Neural cell (in vitro differentiated cells): ENCODE measurements around the gene ANKMY1. TPM values are rescaled to one million over a fixed set of nuclear protein-coding genes. Genes with fewer than 3 reads are reported as not detected.

Experiments used
- H2AFZ ChIP-seq: fragments of 200-600, 300-800 bp; sonication (generic), shearing (Covaris generic); 2 replicates; pipeline ENCODE4 v1.6.0; 2014; ENCODE audit warnings: low read depth, mild to moderate bottlenecking, antibody characterized with exemption, low read length, moderate library complexity
- H3F3A ChIP-seq: fragments of 200-600 bp; shearing (Covaris generic); 2 replicates; pipeline ENCODE4 v1.6.1; 2016; ENCODE audit warnings: mild to moderate bottlenecking, moderate library complexity, mixed read lengths, antibody characterized with exemption, low read length; ENCODE audit not compliant: insufficient read depth, poor library complexity, severe bottlenecking
- H3K27ac ChIP-seq: fragments of 200-600, 300-800 bp; sonication (generic), shearing (Covaris generic); 2 replicates; pipeline ENCODE4 v1.5.1; 2014; ENCODE audit warnings: mild to moderate bottlenecking, low read length, moderate library complexity
- H3K27me3 ChIP-seq: fragments of 300-800, 200-600 bp; sonication (generic), shearing (Covaris generic); 2 replicates; pipeline ENCODE4 v1.6.0; 2014; ENCODE audit warnings: mild to moderate bottlenecking, low read depth, low read length, moderate library complexity; ENCODE audit not compliant: insufficient read depth
- H3K36me3 ChIP-seq: fragments of 300-800, 200-600 bp; sonication (generic), shearing (Covaris generic); 2 replicates; pipeline ENCODE4 v1.5.1; 2014; ENCODE audit warnings: mild to moderate bottlenecking, antibody characterized with exemption, low read length, moderate library complexity; ENCODE audit not compliant: insufficient read depth
- H3K4me2 ChIP-seq: fragments of 300-800, 200-600 bp; sonication (generic), shearing (Covaris generic); 2 replicates; pipeline ENCODE4 v1.6.0; 2014; ENCODE audit warnings: mild to moderate bottlenecking, low read length
- H3K4me3 ChIP-seq: fragments of 300-800, 200-600 bp; sonication (generic), shearing (Covaris generic); 2 replicates; pipeline ENCODE4 v1.5.1; 2014; ENCODE audit warnings: mild to moderate bottlenecking, low read length, moderate library complexity
- H3K79me2 ChIP-seq: fragments of 200-600 bp; shearing (Covaris generic); replicated peaks from 2 replicates; pipeline ENCODE4 v1.6.0; 2014; ENCODE audit warnings: mild to moderate bottlenecking, low read length, moderate library complexity; ENCODE audit not compliant: insufficient read depth
- H3K9ac ChIP-seq: fragments of 300-800, 200-600 bp; sonication (generic), shearing (Covaris generic); 2 replicates; pipeline ENCODE4 v1.6.1; 2016; ENCODE audit warnings: mild to moderate bottlenecking, low read length, mixed read lengths
- H3K9me2 ChIP-seq: fragments of 200-600 bp; shearing (Covaris generic); 2 replicates; pipeline ENCODE4 v1.6.1; 2016; ENCODE audit warnings: mild to moderate bottlenecking, low read length, mixed read lengths; ENCODE audit not compliant: insufficient read depth
- H3K9me3 ChIP-seq: fragments of 200-600, 300-800 bp; sonication (generic), shearing (Covaris generic); 2 replicates; pipeline ENCODE4 v1.6.1; 2016; ENCODE audit warnings: mild to moderate bottlenecking, mixed run types, low read length, moderate library complexity, mixed read lengths
- H4K20me1 ChIP-seq: fragments of 200-600 bp; shearing (Covaris generic); 2 replicates; pipeline ENCODE4 v1.6.1; 2016; ENCODE audit warnings: mild to moderate bottlenecking, mixed run types; ENCODE audit not compliant: insufficient read depth
- EP300 ChIP-seq: fragments of 450-650 bp; conservative IDR thresholded peaks from 2 replicates; pipeline ENCODE4 v1.6.1; 2014; ENCODE audit warnings: antibody characterized with exemption, mild to moderate bottlenecking, moderate library complexity; ENCODE audit not compliant: poor library complexity, severe bottlenecking
- EZH2 ChIP-seq: fragments of 200-600, 300-800 bp; shearing (Covaris generic), sonication (generic); IDR thresholded peaks from 2 replicates; pipeline ENCODE4 v1.6.1; 2014; ENCODE audit warnings: antibody characterized with exemption, low read length, borderline replicate concordance, mild to moderate bottlenecking; ENCODE audit not compliant: insufficient read depth, poor library complexity, severe bottlenecking
- MXI1 ChIP-seq: fragments of 450-650 bp; conservative IDR thresholded peaks from 2 replicates; pipeline ENCODE4 v1.6.1; 2014; ENCODE audit warnings: antibody characterized with exemption, mild to moderate bottlenecking; ENCODE audit not compliant: poor library complexity, severe bottlenecking
- POLR2AphosphoS5 ChIP-seq: IDR thresholded peaks from 2 replicates; pipeline ENCODE4 v1.6.1; 2012
- RAD21 ChIP-seq: fragments of 450-650 bp; conservative IDR thresholded peaks from 2 replicates; pipeline ENCODE4 v1.6.1; 2014; ENCODE audit warnings: antibody characterized with exemption, mild to moderate bottlenecking, moderate library complexity
- SMC3 ChIP-seq: fragments of 450-650 bp; conservative IDR thresholded peaks from 2 replicates; pipeline ENCODE4 v1.6.1; 2014; ENCODE audit warnings: antibody characterized with exemption, mild to moderate bottlenecking, moderate library complexity; ENCODE audit not compliant: poor library complexity
- TAF1 ChIP-seq: IDR thresholded peaks from 2 replicates; pipeline ENCODE4 v1.6.1; 2012; ENCODE audit warnings: low read depth
- polyA plus RNA-seq: library from polyadenylated mRNA; depleted of rRNA; stranded (reverse); fragments of >200 nt; gene quantifications from 2 replicates; pipeline ENCODE4 v1.2.3, GENCODE V29; 2014
- TF ChIP-seq, protein P1 (sequence below): fragments of 450-650 bp; IDR thresholded peaks from 2 replicates; pipeline ENCODE4 v1.5.1; 2014; ENCODE audit warnings: antibody characterized with exemption, mild to moderate bottlenecking, moderate library complexity; ENCODE audit not compliant: poor library complexity, severe bottlenecking
- TF ChIP-seq, protein P2 (sequence below): IDR thresholded peaks from 2 replicates; pipeline ENCODE4 v1.6.1; 2012; ENCODE audit warnings: borderline replicate concordance

Gene ANKMY1
- polyA plus RNA-seq, 1 donor from 2014 or later, result 6.6 TPM

DNA sequence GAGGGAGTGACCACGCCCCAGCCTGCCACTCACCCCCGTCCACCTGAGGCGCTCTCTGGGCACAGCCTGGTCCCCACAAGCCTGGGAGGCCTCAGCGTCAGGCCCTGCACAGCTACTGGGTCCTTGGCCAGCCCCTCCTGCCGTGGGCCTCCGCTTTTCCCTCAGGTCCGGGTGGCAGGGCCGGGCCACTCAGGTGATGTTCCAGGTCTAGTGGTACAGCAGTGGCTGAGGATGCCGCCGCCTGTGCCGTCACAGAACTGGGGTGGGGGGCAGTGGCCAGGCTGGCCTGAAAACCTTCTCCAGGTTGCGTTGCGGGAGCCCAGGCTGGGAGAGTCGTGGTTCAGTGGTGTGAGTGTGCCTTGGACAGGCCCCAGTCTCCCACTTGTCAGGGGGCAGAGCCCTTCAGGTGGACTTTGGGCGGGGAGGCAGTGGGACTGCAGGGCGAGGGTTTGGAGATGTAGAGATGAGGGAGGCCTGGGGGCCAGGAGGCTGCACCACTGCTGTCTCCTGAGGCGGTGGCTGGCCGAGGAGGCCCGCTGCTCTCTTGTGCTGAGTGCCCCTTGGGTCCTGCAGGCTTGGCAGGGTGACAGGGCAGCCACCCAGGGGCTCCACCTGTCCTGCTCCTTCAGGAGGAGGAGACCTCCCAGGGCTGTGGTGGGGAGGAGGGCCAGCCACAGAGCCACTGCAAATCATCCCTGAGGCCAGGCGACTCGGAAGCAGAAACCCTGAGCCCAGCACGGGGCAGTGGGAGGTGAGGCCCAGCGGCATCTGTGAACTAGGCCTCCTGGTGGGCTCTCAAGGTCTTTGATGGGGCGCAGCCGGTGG, 114.7 kb downstream of the ANKMY1 start:
- TF ChIP-seq MXI1 (no peak), TAF1 (no peak), RAD21 (no peak), SMC3 (no peak), POLR2AphosphoS5 (no peak), EP300 (no peak), EZH2 (no peak)
- TF ChIP-seq, protein P1, sequence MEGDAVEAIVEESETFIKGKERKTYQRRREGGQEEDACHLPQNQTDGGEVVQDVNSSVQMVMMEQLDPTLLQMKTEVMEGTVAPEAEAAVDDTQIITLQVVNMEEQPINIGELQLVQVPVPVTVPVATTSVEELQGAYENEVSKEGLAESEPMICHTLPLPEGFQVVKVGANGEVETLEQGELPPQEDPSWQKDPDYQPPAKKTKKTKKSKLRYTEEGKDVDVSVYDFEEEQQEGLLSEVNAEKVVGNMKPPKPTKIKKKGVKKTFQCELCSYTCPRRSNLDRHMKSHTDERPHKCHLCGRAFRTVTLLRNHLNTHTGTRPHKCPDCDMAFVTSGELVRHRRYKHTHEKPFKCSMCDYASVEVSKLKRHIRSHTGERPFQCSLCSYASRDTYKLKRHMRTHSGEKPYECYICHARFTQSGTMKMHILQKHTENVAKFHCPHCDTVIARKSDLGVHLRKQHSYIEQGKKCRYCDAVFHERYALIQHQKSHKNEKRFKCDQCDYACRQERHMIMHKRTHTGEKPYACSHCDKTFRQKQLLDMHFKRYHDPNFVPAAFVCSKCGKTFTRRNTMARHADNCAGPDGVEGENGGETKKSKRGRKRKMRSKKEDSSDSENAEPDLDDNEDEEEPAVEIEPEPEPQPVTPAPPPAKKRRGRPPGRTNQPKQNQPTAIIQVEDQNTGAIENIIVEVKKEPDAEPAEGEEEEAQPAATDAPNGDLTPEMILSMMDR, result no peak
- TF ChIP-seq, protein P2, sequence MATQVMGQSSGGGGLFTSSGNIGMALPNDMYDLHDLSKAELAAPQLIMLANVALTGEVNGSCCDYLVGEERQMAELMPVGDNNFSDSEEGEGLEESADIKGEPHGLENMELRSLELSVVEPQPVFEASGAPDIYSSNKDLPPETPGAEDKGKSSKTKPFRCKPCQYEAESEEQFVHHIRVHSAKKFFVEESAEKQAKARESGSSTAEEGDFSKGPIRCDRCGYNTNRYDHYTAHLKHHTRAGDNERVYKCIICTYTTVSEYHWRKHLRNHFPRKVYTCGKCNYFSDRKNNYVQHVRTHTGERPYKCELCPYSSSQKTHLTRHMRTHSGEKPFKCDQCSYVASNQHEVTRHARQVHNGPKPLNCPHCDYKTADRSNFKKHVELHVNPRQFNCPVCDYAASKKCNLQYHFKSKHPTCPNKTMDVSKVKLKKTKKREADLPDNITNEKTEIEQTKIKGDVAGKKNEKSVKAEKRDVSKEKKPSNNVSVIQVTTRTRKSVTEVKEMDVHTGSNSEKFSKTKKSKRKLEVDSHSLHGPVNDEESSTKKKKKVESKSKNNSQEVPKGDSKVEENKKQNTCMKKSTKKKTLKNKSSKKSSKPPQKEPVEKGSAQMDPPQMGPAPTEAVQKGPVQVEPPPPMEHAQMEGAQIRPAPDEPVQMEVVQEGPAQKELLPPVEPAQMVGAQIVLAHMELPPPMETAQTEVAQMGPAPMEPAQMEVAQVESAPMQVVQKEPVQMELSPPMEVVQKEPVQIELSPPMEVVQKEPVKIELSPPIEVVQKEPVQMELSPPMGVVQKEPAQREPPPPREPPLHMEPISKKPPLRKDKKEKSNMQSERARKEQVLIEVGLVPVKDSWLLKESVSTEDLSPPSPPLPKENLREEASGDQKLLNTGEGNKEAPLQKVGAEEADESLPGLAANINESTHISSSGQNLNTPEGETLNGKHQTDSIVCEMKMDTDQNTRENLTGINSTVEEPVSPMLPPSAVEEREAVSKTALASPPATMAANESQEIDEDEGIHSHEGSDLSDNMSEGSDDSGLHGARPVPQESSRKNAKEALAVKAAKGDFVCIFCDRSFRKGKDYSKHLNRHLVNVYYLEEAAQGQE, result no peak
- Histone ChIP-seq H3K9ac (no peak overlapping the region), H3K79me2 (peaks cover 54% of the 10 kb centered on the region), H3K9me3 (no peaks in the 10 kb centered on the region), H3K9me2 (no peaks in the 10 kb centered on the region), H3K27ac (no peak overlapping the region), H3K36me3 (no peaks in the 10 kb centered on the region), H3K27me3 (no peaks in the 10 kb centered on the region), H3K4me2 (no peak overlapping the region), H4K20me1 (peaks cover 8% of the 10 kb centered on the region), H3K4me3 (no peak overlapping the region), H2AFZ (no peak overlapping the region), H3F3A (no peaks in the 10 kb centered on the region)

DNA sequence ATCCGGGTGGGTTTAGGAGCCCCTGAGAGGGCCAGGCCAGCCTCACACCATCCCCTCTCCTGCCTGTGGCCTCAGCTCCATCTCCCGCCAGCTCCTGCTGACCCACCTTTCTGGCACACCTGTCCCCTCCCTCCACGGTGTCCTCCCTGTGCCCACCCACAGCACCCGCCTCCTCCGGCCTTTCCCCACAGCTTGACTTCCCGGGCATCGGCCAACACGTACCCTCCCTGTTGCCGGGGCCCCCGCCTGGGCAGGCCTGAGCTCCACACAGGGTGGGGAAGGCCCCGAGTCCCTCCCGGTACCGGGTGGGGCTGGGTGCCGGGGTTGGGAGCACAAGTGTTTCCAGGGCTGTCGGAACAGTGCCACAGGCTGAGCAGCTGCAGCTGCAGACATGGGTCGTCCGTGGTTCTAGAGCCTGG, 115.8 kb downstream of the ANKMY1 start:
- H3K27me3 ChIP-seq, result no peaks in the 10 kb centered on the region
- no peaks in the 10 kb centered on the region for H3K36me3 ChIP-seq
- H3K9me3 ChIP-seq, result no peaks in the 10 kb centered on the region
- H3K4me3 ChIP-seq, result no peak overlapping the region
- H3K4me2 ChIP-seq, result no peak overlapping the region
- H3K9me2 ChIP-seq, result no peaks in the 10 kb centered on the region
- no peaks in the 10 kb centered on the region for H3F3A ChIP-seq
- H3K79me2 ChIP-seq, result peaks cover 57% of the 10 kb centered on the region
- no peak overlapping the region for H2AFZ ChIP-seq
- no peak overlapping the region for H3K27ac ChIP-seq
- H4K20me1 ChIP-seq, result peaks cover 17% of the 10 kb centered on the region
- TF ChIP-seq POLR2AphosphoS5, result no peak
- TF ChIP-seq MXI1, result no peak
- TF ChIP-seq RAD21, result no peak
- TF ChIP-seq, protein P2, result no peak
- no peak for TF ChIP-seq EP300
- TF ChIP-seq TAF1, result no peak
- no peak overlapping the region for H3K9ac ChIP-seq
